Dermis lymphatic vessel endothelial cell (primary cell): ENCODE results near the gene PRPH2. TPM values are rescaled to one million over a fixed set of nuclear protein-coding genes. Genes with fewer than 3 reads are reported as not detected.

Source experiments
- total RNA-seq: library from RNA; depleted of rRNA; stranded (reverse); fragments of >200 nt; gene quantifications from 2 replicates; pipeline ENCODE4 v1.2.1, GENCODE V29; 2014

The PRPH2 gene
- 0.69 and 0.87 TPM in 2 replicates for total RNA-seq

GRCh38 chr6:42722497-42722896 lies at the start of gene PRPH2:
Gene PRPH2 (minus strand): TSS chr6:42722597. CDS start chr6:42722334, 263 bp downstream.

GRCh38 chr6:42745640-42746462 lies 23.5 kb upstream of the PRPH2 start, which contains the start of gene TBCC:
Gene TBCC (minus strand): TSS chr6:42746103. CDS start chr6:42746073, 30 bp downstream.

Other genes starting within 250 kb of the PRPH2 start
- gene UBR2, start 158.6 kb downstream of the PRPH2 start, total RNA-seq, result 27.4 and 30.4 TPM in 2 replicates
- 35.8 and 37.0 TPM in 2 replicates for gene TBCC, start 23.5 kb upstream of the PRPH2 start, total RNA-seq
- 5.1 and 5.8 TPM in 2 replicates for gene BICRAL, start 59.5 kb upstream of the PRPH2 start, total RNA-seq
- gene RPL7L1, start 157.0 kb upstream of the PRPH2 start, total RNA-seq, result 96.3 and 122 TPM in 2 replicates
- gene PTCRA, start 193.5 kb upstream of the PRPH2 start, total RNA-seq, result 0.17 TPM in 1 of 2 replicates, not detected in the other
- gene CNPY3, start 206.9 kb upstream of the PRPH2 start, total RNA-seq, result 24.3 and 29.0 TPM in 2 replicates
- 0.11 and 0.17 TPM in 2 replicates for gene GNMT, start 238.2 kb upstream of the PRPH2 start, total RNA-seq